HG03457 (cell line): ENCODE data around the gene STRBP.

Experiments used
- ATAC-seq: cut with Tn5 transposase; IDR thresholded peaks from one replicate; pipeline ENCODE4 v1.9.1; 2021; ENCODE audit warnings: moderate number of reproducible peaks; ENCODE audit not compliant: unreplicated experiment

The STRBP gene

DNA sequence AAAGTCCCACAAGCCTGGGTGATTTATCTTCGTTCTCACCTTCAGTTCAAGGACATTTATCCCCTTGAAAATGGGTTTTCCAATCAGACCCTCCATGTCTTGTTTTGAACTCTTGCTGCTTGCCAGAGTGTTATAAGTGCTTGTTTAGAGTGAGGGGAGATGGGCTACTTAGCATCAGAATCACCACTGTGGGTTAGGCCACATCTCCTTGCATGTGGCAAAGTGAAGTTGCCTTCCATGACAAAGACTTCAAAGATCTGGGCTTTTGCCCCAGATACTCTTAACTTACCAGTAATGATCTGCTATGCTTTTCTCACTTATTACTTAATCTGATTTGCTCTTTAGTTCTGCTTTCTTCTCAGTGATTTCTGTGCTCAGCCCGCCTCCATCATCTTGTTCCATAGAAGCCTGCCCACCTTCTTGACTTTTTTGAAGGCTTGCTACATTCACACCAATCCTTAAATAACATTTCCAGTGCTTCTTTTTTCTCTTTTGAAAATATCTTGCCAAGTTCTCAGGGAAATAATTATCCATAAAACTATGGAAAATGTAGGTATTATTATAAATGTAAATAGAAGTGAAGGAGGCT is 195.9 kb downstream of the STRBP start:
- no peak for ATAC-seq
